ENCODE data around the gene RALGPS1.

Gene RALGPS1

DNA sequence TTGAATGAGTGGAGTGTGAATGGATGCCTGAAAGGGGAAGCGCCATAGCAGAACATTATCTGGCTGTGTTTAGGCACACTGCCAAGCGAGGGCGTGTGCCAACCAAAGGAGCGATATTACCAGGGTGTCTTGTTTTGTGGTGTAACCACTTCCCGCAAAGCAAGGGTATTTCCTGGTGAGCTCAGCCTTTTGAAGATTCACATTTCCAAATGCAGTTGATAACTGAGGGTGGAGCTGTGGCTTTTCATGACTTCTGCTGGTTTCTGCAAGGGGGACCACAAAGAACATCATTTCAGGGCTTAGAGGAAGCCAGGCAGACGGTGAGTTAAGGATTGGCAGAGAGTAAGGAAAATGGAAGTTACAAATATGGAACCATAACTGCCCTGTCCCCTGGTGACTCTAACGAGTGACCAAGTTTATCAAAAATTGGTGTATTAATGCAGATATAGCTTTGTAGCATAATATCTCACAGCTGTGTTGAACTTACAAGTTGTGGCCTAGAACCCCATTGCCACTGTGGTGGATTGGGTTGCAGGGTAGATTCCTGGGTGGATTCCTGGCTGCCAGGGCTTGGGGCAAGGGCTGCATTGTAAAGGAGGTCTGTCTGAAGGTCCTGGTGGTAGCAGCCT is 71.4 kb downstream of the RALGPS1 start:
- DNase-seq (ENCODE audit: low read depth), result peak; percentile 97
- no peak for TF ChIP-seq POLR2A (IDR thresholded peaks at IDR 0.05; ENCODE audit: extremely low read depth, insufficient read length)
- peak; percentile 57 for TF ChIP-seq MYC (IDR thresholded peaks at IDR 0.05; ENCODE audit: low read depth, low read length)
- TF ChIP-seq, protein P1, sequence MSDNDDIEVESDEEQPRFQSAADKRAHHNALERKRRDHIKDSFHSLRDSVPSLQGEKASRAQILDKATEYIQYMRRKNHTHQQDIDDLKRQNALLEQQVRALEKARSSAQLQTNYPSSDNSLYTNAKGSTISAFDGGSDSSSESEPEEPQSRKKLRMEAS (IDR thresholded peaks at IDR 0.05; ENCODE audit: low read depth, low read length), result peak; percentile 14; the same call in 1 of the 2 replicates
- TF ChIP-seq, protein P2, sequence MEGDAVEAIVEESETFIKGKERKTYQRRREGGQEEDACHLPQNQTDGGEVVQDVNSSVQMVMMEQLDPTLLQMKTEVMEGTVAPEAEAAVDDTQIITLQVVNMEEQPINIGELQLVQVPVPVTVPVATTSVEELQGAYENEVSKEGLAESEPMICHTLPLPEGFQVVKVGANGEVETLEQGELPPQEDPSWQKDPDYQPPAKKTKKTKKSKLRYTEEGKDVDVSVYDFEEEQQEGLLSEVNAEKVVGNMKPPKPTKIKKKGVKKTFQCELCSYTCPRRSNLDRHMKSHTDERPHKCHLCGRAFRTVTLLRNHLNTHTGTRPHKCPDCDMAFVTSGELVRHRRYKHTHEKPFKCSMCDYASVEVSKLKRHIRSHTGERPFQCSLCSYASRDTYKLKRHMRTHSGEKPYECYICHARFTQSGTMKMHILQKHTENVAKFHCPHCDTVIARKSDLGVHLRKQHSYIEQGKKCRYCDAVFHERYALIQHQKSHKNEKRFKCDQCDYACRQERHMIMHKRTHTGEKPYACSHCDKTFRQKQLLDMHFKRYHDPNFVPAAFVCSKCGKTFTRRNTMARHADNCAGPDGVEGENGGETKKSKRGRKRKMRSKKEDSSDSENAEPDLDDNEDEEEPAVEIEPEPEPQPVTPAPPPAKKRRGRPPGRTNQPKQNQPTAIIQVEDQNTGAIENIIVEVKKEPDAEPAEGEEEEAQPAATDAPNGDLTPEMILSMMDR (IDR thresholded peaks at IDR 0.05; ENCODE audit: low read depth, low read length), result peak; percentile 7
- H3K4me3 ChIP-seq (ENCODE audit: low read depth, low read length), result no peak overlapping the region

DNA sequence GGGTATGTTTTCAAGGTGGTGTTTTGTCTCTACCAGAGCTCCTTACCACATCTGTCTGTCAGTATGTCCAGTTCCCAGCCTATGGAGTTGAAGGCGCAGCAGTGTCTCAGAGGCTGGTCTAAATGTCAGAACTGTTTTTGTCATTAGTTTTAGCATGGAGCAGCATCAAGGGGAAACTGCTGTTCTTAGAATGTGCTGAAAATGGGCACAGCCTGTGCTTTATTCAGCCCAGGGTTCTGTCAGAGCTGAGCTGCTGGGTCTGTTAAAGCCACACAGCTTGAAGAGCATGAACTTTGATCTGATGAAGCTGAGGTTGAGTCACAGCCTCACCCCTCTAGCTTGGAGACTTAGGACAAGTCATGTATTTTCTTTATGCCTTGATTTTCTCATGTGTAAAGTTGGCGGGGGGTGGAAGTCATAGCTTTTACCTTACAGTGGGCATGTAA is 71.9 kb downstream of the RALGPS1 start:
- TF ChIP-seq POLR2A (IDR thresholded peaks at IDR 0.05; ENCODE audit: extremely low read depth, insufficient read length) (no peak), MYC (IDR thresholded peaks at IDR 0.05; ENCODE audit: low read depth, low read length) (no peak)
- TF ChIP-seq, protein P2 (IDR thresholded peaks at IDR 0.05; ENCODE audit: low read depth, low read length), result no peak
- TF ChIP-seq, protein P1 (IDR thresholded peaks at IDR 0.05; ENCODE audit: low read depth, low read length), result no peak
- no peak for DNase-seq (ENCODE audit: low read depth)
- H3K4me3 ChIP-seq (ENCODE audit: low read depth, low read length), result no peak overlapping the region

DNA sequence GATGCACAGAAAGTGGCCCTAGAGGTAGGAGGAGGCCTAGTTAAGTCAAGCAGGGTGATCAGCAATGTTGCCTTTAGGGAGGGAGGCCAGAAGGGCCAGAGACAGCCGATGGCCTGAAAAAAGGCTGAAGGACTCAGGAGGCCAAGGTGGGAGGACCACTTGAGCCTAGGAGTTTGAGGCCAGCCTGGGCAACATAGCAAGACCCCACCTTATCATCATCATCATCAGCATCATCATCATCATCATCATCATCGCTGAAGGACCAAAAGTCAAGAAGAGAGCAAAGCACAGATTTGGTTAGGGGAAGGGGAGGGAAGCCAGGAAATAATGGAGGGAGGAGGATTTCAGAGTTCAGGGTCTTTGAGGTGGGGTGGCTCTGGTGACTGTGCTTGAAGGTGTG is 74.3 kb downstream of the RALGPS1 start:
- DNase-seq (ENCODE audit: low read depth), result no peak
- TF ChIP-seq, protein P2 (IDR thresholded peaks at IDR 0.05; ENCODE audit: low read depth, low read length), result no peak
- TF ChIP-seq MYC (IDR thresholded peaks at IDR 0.05; ENCODE audit: low read depth, low read length), result no peak
- TF ChIP-seq, protein P1 (IDR thresholded peaks at IDR 0.05; ENCODE audit: low read depth, low read length), result no peak
- no peak for TF ChIP-seq POLR2A (IDR thresholded peaks at IDR 0.05; ENCODE audit: extremely low read depth, insufficient read length)
- no peak overlapping the region for H3K4me3 ChIP-seq (ENCODE audit: low read depth, low read length)

DNA sequence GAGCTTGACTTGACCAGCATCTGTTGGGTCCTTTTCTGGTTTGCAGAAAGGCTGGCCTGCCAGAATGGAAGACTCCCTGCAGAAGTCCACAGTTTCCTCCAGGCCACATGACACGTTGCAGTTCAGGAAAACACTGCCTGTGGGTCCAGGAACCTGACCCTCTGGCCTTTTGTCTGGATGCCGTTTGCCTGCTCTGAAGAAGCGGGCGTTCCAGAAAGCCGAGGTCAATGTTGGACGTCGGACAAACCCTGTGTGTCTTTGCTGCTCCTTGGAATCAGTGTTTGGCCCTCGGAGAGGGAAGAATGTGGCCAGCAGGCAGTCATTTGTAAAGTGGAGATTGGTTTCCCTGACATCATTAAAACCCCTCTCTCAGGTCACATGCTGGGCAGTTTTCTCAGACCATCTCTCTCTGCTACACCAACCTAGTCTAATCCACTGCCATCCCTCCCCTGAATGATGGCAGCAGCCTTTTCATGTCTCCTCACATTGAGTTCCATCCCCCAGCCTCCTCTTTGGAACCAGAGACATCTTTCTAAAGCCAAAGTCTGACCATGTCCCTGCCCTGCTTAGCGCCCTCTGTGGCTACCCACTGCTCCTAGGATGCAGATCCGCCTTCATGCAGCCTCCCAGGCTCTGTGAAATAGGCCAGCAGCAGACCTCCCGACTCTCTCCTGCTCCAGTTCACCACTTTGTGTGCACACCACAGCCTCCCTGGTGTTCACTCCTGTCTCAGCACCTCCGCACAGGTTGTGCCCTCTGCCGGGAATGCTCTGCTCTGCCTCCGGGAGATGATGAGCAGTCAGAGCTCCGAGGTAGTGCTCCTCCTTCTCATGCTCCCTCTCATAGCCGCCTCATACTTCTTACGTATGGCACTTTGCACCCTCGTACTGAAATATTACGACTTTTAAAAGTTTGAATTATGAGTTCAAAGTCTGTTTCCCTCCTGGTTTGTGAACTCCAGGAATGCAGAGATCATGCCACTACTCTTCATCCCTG is 75.6 kb downstream of the RALGPS1 start:
- DNase-seq (ENCODE audit: low read depth), result no peak
- TF ChIP-seq, protein P2 (IDR thresholded peaks at IDR 0.05; ENCODE audit: low read depth, low read length), result no peak
- TF ChIP-seq, protein P1 (IDR thresholded peaks at IDR 0.05; ENCODE audit: low read depth, low read length), result no peak
- TF ChIP-seq POLR2A (IDR thresholded peaks at IDR 0.05; ENCODE audit: extremely low read depth, insufficient read length), result no peak
- no peak for TF ChIP-seq MYC (IDR thresholded peaks at IDR 0.05; ENCODE audit: low read depth, low read length)
- H3K4me3 ChIP-seq (ENCODE audit: low read depth, low read length), result no peak overlapping the region

DNA sequence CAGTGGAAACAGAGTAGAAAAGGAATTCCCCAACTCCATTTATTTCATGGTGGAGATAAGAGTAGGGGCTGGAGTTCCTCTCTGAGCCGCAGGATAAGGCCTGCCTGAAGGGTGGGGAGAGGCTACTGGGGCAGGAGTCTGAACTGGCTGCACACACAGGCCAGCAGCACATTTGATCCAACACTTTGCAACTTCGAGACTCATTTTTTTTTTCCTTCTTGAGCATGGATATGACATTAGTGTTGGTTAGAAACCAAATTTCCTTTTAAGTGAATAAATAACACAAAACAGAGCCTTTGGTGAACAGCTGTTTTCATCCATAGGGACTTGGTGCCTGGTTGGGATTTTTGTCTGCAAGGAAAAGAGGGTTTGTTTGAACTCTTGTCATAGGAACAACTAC is 76.6 kb downstream of the RALGPS1 start:
- DNase-seq (ENCODE audit: low read depth), result no peak
- TF ChIP-seq, protein P1 (IDR thresholded peaks at IDR 0.05; ENCODE audit: low read depth, low read length), result no peak
- TF ChIP-seq MYC (IDR thresholded peaks at IDR 0.05; ENCODE audit: low read depth, low read length), result no peak
- TF ChIP-seq, protein P2 (IDR thresholded peaks at IDR 0.05; ENCODE audit: low read depth, low read length), result no peak
- no peak for TF ChIP-seq POLR2A (IDR thresholded peaks at IDR 0.05; ENCODE audit: extremely low read depth, insufficient read length)

More for the DNA sequence above, 76.6 kb downstream of the RALGPS1 start:
- no peak overlapping the region for H3K4me3 ChIP-seq (ENCODE audit: low read depth, low read length)
